GM19238 (cell line): ENCODE data around the gene RNF13.
A peak's percentile ranks its signal among the peaks of the same experiment; 100 is the strongest.
"Not testable (repeated sequence)": the region's sequence is repeated elsewhere in the genome, so short reads cannot be mapped to it uniquely, and the experiment has no call there.

Source experiments
- DNase-seq: peaks from one replicate; pipeline ENCODE4 v3.0.0; 2011; ENCODE audit warnings: low spot score; ENCODE audit not compliant: insufficient read length

Gene RNF13

DNA sequence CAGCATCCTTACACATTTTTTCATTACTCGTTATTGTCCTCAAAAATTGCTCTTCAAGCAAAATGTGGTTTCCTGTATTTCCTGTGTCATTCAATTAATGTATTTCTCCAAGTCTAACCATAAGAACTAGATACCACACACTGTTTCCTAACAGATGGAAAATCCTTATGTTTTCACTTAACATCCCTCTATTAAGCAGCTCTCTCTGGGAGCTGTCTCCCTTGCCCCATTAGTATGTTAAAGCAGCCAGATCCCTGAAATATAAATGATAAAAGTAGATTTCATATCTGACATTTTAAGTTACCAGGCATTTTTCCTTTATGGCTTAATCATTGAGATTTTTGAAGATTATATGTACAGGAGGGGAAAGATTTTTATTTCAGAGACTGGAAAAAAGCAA is 141.8 kb downstream of the RNF13 start:
- no peak for DNase-seq

DNA sequence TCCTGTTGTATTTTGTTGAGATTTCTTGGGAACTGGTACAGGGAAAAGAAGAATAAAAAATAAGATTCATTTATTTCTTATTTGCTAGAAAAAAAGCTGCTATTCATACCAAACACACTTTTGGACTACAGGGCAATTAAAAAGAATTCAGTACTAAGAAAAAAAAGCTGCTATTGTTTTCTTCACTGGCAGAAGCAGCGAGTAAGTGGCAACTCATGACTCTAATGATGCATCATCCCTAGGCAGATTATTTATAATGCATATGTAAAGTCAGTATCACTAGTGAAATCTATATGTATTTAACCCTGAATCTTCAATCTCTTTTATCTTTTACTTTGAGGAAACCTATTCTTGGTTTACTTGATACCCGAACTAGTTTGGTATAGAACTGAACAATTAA is 142.4 kb downstream of the RNF13 start:
- no peak for DNase-seq

DNA sequence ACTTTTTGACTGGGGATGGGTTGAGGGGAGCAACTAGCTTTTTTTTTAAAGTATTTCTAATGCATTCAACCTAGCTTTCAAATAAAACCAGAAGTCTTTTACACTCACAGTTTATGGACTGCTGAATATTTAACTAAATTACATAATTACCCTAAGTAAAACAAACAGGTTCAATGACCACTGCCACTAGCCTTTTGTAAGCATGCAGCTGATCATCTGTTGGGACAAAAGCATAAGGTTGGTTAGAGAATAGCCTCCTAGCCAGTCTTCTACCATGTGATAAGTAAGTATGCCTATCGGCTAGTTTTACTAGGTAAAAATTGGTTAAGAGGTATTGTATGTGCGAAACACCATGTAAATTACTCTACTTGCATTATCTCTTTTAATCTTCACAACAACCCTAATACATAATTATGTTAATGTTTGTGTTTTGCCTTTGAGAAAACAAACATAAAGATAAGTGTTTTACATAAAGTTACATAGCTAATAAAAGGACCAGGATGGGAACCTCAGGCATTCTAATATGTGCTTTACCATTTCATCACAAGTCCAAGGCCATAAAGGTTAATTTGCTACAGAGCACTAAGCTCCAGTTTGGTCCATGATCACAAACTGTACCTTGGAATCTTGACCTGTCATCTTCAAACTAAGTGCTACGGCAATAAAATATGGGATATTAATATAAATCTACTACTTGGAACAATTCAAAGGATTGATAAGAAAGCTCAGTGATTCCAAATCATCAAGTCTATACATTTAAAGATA is 144.5 kb downstream of the RNF13 start:
- DNase-seq = no peak

DNA sequence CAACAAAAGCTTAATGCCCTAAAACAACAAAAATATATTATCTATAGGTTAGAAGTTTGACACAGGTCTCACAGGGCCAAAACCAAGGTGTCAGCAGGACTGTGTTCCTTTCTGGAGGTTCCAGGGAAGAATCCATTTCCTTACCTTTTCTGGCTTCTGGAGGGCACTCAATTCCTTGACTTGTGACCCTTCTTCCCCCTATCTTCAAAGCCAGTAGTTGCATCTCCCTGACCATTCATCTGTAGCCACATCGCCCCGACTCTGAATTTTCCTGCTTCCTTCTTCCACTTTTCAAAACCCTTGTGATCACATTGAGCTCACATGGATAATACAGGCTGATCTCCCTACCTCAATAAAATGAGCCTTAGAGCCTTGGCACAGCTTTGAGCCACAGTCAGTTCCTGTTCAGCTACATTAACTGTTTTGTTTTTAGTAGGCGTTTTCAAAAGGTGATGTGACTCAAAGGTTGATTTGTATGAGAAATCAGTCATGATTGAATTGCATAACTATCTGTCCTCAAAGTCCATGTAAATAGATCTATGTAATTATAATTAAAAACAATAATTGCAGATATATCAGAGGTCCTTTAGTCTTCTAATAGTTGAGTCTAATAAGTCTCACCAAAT is 145.3 kb downstream of the RNF13 start:
- DNase-seq = no peak

DNA sequence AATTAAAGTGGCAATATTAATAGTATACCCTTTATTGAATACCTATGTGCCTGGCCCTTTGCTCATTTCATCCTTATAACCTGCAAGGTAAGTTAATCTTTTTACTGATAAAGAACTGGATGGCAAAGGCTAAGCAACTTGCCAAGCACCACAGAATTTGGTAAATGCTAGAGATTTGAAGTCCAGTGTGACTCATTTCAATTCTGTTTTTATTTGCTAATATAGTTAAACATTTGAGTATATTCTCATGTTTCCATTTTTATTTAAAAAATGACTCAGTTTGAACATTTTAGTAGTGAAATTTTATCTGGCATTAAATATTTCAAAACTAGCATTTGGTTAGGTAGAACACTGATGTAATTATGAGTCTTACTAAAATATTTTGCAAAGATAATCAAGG is 146.4 kb downstream of the RNF13 start:
- DNase-seq = no peak

DNA sequence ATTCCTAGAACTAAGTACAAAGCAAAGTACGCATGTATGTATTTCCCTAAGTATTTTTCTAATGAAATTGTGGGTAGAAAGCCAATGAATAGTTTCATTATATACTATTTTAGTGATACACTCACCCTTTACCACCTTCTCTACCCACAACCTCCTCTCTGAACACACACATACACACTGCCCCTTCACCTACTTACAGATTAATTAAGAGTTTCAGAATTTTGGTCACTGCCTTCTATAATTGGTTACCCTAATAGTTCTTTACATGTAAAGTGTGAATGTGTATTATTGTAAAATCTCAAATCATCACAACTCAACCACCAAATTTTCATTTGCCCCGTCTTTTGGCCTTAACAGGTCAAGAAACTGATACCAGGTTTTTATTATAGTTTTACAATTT is 150.5 kb downstream of the RNF13 start:
- no peak for DNase-seq

DNA sequence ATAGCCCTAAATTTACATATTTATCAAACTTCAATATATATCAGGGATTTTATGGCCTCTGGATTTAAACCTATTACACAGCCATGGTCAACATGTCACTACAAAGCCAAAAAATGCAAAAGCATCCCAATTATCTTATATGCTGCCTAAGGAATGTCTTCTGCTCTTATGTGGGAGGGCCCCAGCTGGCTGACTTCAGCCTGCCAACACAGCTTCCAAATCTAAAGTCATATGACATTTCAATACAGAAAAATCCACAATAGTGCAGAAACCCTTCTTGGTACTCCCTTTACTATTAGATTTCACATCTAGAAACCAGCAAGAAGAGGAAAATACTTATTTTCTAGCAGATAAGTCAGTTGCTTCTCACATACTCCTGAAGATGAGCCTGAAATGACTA is 151.3 kb downstream of the RNF13 start:
- no peak for DNase-seq

DNA sequence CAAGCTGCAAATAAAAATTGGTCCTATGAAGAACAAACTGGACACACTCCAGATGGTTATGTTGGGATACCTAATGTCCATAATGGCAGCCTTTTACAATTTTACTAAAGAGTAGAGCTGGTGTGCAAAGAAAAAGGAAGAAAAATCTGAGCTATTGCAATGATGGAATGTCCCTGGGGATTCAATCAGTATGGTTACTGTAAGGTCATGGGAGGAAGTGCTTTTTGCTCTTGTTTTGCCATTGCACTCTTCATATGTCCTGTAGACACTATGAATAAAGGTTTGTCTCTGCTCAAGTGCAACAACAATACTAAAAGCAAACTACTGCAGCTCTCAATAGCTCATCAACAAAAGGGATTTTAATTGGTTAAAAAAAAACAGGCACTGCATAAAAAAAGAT is 152.3 kb downstream of the RNF13 start:
- DNase-seq = no peak

DNA sequence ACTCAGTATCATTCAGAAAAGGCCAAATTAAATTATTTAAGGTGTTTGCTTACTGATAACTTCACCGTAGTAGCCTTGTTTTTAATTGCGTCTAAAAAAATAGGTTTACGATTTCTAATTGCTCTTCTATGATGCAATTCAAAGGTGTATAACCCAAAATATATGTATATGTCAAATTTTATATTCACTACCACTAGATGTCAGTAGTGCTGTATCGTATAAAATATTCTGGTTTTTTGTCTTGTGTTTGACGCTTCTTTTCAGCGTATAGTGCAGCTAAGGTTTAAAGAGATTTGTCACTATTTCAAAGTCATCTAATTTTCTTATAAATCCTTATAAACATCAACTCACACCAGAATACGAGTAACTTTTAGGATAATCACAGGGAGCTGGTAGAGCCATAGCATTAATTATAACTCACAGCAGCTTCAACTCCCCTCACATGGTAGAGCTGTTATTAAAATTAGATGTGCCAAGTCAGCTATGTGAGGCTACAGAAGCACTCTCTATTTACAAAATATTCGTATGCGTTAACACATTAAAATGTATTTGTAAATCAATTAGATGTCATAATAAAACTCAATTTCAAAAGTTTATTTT is 154.2 kb downstream of the RNF13 start:
- no peak for DNase-seq

DNA sequence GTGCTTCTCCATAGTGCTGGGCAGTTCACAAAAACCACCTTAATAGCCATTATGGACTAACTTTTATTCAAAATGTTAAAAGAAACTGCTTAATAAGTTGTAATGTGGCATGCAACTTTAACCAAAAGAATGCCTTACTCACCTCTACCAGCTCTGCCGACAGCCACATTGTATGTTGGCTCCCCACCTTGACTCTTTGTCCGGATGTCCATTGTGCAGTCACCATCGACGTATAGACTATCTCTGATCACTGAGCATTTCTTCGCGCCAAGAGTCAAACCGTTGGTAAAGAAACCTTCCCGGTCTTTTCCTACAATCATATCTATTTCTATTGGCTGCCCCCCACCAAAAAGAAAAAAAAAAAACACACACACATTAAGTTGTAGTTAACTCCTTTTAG is 155.2 kb downstream of the RNF13 start:
- no peak for DNase-seq

DNA sequence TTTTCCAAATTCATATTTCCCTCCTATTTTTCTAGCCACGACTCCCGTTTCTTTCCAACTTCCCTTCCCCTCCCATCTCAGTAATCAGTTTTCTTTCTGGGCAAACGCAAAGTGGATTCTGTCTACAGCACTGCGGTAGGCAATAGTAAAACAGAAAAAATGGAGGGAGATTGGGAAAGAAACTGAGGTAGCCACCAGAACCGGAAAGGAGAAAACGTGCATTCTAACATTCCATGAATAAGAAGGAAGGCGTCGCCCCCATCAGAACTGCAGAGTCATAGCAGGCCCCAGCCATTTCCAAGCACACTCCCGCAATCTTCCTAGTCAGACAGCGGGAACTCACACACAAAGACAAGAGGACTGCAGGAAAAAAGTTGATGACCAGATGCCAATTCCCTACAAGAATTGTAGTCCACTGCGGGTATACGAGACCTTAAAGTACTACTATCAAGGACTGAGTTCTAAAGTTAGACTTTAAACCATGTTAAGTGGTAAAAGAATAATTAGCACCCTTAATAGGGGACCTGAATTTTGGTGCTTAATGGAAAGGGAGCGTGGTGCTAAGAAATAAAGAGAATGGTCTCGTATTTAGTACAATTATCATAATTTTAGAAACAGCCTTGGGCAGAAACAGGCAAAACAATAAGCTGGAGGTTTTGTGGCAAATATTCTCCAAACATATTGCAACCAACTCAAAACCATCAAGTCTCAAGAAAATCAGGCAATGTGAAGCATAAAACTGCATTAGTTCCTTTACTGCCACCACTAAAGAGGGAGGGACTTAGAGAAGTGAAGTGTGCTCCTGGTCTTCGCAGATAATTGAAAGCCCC is 156.3 kb downstream of the RNF13 start:
- no peak for DNase-seq

DNA sequence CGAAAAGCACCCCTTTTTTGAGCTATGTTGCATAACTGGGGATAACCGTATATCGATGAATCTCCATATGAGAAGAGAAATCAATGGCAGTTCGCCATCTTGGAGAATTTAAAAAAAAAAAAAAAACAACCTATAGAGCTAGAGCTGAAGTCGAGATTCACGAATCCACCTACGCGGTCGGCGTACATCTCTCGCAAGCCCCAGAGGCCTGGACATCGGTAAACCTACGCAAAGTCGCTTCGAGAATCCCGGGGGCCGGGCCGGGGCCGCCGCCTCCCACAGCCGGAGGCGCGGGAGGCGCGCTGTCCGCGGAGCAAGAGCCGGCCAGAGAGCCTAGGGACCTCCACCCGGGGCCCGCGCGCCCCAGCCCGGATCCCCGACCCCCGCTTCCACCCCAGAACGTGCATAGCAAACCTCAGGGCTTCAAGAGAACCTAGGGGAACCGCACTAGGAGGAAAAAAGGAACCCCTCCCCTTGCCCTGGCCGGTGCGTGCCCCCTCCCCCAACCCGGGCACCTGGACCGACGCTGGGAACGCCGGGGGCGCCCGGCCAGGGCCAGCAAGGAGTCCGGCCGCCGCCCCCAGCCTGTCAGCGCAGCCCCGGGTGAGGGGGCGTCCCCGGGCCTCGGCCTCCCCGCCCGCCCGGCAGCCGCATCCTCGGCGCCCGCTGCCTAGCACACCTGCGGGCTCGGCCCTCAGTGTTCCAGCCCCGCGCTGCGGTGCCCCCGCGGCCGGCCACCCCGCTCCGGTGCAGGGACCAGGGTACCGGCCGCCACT is 157.1 kb downstream of the RNF13 start:
- peak; percentile 43 for DNase-seq

DNA sequence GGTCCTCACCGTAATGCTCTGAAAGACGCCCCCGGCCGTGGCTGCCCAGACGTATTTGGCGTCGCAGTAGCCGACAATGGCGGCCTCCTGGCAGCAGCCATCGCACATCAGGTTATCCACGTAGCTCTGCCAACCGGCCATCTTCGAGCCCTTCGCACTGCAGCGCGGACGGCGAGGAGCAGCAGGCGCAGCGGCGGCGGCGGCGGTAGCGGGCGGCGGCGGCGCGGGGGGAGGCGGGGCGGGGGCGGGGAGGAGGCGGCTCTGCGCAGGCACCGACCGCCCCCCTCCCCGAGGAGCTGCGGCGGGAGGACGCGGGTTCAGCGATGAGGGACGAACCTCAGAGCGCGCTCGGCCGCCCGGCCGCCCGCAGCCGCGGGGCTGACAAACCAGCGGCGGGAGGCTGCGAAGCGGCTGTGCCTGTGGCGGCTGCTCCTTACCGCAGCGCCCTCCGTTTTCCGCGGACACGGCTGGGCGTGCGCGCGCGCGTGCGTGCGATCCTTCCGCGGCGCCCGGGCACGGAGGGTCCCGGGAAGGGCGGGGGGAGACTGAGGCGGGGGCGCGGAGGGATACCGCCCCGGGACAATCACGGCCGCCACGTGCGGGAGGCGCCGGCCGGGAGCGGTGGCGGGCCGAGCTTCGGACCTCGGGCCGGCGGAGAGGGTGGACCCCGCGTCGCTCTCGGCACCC is 157.8 kb downstream of the RNF13 start, which contains the start of gene PFN2:
Gene PFN2, minus strand, starts transcription at position 180 of the 687 bp plus-strand sequence. Its CDS starts 39 bp downstream, at position 141.
- DNase-seq = peak; percentile 19

DNA sequence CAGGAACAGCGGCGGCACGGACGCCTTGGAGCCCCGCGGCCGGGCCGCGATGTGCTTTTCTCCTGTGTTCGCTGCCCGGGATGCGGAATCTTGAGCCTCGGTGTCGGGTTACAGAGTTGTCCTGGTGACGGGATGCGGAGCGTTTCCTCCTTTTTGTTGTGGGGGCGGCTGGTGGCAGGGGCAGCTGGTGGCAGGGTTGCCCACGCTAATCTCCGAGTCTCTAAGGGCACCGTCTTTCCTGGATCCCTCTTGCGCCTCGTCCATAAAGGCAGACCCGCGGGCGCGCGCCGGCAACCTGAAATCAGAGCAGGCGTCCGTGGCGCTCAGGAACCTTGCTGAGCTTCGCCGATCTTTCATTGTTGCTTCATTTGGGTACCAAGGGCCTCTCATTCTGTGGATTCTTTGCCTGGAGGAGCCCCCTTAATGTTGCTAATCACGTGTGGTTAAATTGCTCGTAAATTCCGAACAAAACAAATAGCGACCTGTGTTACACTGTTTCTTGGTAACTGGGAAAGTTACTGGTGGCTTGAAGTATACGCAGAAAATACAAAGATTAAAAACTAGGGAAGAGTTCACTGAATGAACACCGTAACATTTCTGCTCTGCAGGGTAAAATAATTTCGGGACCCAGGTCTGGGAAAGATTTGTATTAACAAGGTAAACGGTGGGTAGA is 158.5 kb downstream of the RNF13 start:
- DNase-seq = no peak

DNA sequence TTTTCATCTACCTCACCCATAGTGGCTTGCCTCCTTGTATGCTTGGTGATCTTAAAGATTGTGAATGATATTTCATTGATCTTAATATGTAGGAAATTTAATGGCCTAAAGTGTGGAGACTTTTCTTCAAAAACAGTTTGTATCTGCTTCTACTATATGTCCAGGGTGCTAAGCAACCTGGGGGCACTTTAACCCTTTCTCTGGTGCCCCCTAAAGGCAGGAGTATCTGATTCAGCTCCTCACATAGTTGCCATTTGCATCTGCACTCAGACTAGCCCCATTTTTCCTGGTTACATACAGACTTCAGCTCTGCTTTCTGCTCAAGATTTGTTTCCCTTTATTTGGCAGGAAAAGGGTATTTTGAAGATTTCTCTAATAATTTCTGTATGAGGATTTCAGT is 162.9 kb downstream of the RNF13 start:
- no peak for DNase-seq

DNA sequence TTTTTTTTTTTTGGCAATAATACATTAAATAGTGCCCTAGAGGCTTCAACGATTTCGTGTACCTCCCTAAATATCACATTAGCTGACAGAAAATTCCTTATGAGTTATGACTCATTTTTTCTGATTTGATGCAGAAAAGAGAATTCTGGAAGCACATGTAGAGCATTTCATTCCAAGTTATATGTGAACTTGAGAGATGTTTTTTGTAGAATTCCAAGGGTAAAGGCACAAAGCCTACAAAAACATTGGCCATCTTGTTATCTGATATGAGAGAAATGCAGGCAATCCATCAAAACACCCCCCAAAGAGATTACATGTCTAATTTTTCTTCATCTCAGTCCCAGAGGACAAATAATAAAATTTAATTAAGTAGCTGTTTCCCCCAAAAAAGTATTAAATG is 164.4 kb downstream of the RNF13 start:
- no peak for DNase-seq

DNA sequence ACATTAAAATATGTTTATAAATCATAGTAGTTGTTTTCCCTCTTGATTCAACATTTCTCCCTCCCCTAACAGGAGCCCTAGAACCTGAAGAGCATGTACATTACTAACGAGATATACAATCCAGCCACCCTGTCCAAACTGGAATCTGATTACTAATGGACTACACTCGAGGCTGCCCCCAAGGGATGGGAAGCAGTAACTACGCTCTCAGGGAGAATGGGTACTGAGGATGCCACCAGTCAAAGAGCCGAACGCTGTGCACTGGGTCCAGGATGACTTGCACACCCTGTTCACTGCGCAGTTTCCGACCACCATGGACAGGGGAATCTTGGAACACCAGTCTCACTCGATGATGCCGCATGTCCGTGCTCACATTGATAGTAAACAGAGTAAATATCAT is 169.0 kb downstream of the RNF13 start:
- not testable (repeated sequence) for DNase-seq

DNA sequence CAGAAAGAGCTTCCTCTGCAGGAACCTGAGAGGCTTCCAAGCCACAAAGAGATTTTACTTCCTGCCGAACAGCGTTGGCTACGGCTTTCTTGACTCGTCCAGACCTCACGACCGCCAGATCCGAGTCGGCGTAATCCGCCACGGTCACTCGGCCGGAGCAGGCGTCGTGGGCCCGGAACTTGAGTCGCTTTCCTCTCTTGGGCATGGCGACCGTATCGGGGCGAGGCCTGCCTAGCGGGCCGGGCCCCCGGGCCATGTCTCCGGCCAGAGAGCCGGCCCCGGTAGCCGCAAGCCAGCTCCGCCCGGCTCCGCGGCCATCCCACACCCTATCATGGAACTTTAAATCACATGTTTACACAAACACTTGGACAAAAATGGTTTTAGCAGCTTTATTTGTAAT is 170.0 kb downstream of the RNF13 start:
- not testable (repeated sequence) for DNase-seq

DNA sequence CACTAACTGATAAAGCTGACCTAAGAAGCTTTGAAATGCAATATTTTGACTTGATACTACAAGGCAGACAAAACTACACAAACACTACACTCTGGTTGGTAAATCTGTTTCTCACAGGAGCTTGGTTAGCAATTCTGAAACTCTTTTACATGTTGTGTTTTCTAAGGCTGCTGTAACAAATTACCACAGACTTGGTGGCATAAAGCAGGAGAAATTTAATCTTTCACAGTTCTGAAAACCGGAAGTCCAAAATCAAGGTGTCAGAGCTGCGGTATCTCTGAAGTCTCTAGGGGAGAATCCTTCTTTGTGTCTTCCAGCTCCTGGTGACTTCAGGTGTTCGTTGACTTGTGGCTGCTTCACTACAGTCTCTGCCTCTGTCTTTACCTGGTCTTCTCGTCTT is 170.6 kb downstream of the RNF13 start:
- DNase-seq = no peak

DNA sequence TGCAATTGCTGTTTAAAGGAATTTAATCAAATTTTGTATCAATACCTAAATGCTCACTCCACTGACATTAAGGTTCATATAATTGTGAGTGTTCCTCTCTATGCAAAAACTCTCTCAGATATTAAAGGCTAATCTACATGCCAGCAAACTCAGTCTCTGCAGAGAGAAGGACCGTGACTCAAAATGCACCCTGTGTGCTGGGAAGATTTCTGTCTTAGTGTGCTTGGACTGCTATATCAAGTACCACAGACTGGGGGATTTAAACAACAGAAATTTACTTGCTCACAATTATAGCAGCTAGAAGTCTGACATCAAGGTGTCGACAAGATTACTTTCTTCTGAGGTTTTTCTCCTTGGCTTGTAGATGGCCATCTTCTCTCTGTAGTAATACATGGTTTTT is 176.3 kb downstream of the RNF13 start:
- DNase-seq = no peak
